CD4-positive, alpha-beta T cell treated with Interleukin-2 at 100 ng/mL for 4 hours (primary cell): ENCODE measurements around the gene MTF1.
"Not testable (repeated sequence)": the region's sequence is repeated elsewhere in the genome, so short reads cannot be mapped to it uniquely, and the experiment has no call there.

Experiments used
- DNase-seq: peaks from one replicate; pipeline ENCODE4 v3.0.0-alpha.2; 2020; ENCODE audit warnings: low spot score

The MTF1 gene

GRCh38 chr1:37859507-37860345 lies at the start of gene MTF1:
MTF1 (minus strand) TSS chr1:37859592; CDS start chr1:37857658, 1,934 bp downstream.
- peak; percentile 97 for DNase-seq

DNA sequence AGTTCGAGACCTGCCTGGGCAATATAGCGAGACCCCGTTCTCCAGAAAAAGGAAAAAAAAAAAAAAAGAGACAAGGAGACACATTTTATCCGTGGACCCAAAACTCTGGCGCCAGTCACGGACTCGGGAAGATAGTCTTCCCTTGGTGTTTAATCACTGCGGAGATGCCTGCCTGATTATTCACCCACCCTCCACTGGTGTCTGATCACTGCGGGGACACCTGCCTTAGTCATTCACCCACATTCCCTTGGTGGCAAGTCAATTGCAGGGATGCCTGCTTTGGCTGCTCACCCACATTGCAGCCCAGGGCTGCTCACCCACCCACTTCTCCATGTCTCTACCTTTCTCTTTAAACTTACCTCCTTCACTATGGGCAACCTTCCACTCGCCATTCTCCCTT lies 49.1 kb upstream of the MTF1 start:
- not testable (repeated sequence) for DNase-seq

- DNase-seq = not testable (repeated sequence)
Observed at GRCh38 chr1:37907416-37908125, 48.2 kb upstream of the MTF1 start.

GRCh38 chr1:37906591-37906990 lies 47.2 kb upstream of the MTF1 start:
- DNase-seq = not testable (repeated sequence)

- no peak for DNase-seq
Observed at GRCh38 chr1:37905727-37906126, 46.3 kb upstream of the MTF1 start.

- not testable (repeated sequence) for DNase-seq
Observed at GRCh38 chr1:37903921-37904320, 44.5 kb upstream of the MTF1 start.

DNA sequence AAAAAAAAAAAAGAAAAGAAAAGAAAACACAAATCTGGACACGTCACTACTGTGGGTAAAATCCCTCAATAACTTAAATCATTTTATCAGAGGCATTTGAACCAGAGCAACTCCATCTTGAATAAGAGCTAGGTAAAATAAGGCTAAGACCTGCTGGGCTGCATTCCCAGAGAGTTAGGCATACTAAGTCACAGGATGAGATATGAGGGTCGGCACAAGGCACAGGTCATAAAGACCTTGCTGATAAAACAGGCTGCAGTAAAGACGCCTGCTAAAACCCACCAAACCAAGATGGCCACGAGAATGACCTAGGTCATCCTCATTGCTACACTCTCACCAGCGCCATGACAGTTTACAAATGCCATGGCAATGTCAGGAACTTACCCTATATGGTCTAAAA lies 43.6 kb upstream of the MTF1 start:
- no peak for DNase-seq

DNA sequence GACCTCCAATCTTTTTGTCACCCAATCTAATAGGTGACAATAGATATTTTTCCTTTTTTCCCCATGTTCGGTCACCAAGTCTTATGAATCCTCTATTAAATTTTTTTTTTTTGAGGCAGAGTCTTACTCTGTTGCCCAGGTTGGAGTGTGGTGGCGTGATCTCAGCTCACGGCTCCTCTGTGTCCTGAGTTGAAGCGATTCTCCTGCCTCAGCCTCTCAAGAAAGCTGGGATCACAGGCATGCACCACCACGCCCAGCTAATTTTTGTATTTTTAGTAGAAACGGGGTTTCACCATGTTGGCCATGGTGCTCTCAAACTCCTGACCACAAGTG lies 42.5 kb upstream of the MTF1 start:
- DNase-seq = no peak

DNA sequence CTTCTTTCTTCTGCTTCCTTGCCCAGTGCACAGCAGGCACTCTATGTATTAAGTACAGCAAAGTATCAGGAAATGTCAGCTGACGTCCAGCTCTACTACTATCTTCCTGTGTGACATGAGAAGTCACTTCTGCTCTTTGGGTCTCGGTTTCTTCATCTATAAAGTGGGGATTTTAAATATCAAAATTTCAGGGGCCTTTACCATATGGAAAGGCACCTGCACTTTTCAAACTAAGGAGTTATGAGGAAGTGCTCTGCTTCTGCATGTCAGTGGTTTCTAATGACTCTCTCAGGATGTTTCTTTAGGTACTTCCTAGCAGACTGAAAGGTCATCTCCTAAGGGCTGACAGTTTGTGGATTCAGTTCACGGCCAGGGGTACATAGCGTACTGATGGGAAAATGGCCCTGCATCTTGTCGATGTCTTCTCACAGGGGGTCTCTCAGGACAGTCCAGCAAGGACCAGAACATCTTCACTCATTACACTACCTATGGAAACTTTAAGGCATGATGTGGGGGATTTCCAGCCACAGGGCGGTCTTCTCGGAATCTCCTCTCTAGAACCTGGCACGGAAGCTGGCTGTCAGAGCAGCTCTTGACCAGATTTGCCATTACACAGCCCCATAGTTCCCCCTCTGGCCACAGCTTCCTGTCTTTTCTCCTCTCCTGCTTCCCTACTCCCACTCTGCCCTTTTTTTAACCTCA lies 42.0 kb upstream of the MTF1 start:
- no peak for DNase-seq

- not testable (repeated sequence) for DNase-seq
Observed at GRCh38 chr1:37897563-37897962, 38.2 kb upstream of the MTF1 start.

DNA sequence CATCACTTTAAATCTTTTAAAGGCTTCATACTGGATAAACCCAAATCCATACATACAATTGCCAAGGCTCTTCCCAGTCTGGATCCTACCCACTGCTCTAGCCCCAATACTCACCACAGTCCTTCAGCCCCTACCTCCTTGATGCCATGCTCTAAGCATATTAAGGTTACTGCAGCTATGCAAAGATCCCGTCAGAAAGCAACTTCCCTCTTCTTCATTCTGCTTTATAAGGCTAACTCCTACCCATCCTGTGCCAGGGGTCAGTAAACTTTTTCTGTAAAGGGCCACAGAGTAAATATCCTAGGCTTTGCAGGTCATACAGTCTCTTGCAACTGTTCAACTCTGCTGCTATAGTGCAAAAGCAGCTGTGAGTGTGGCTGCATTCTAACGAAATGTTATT lies 34.3 kb upstream of the MTF1 start:
- no peak for DNase-seq

DNA sequence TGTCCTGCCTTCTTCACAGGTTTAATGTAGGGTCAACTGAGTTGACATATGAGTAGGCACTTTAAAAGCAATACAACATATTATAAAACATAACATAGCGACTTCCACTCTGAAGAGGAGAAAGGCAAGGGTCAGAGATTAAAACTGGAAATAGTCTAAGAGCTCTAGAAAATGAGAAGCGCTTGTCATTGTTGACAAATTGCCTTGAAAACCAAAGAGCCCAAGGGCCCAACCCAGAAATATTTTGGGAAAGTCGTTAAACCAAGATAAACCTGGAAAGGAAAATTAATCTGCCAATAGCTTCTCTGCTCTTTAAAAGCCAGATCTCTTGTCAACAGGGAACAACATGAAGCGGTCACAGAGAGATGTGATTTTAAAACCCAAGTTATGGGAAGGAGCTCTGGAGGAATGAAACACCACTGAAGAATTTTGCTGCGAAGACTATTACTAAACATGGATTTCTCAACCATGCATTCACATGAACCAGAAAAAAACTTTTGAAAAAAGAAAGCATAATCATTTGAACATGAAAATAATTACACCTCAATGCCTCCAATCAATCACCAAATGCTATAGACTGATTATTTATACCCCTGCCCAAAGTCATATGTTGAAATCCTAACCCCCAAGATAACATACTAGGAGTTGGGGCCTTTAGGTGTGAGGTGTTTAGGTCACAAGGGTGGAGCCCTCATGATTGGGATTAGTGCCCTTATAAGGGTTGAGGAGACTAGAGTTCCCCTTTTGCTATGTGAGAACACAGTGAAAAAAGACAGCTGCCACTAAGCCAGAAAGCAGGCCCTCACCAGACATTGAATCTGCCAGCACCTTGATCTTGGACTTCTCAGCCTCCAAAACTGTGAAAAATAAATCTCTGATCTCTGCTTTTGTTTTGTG lies 33.0 kb upstream of the MTF1 start:
- no peak for DNase-seq

DNA sequence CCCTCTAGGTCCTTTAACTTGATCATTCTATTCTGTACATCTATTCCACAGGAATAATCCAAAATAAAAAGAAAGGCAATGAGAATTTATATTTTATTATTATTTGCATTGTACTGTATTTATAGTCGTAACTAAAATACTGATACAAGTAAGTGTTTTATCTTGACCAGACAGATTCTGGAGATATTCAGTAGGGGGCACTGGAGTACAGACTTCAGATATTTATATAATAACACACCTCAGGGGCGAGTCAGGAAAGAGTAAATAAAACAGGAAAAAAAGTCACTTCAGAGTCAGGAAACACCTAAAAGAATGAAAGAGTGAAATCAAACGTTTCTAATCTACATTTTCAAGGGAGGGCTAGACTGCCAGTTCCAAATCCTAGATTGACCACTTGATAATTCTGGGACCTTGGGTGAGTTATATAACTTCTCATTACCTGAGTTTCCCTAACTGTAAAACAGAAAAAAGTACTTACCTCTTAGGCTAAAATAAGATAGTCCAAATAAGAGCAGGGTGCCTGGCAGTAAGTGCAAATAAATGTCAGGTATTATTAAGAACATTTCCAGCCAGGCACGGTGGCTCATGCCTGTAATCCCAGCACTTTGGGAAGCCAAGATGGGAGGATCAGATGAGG lies 31.1 kb upstream of the MTF1 start:
- DNase-seq = peak; percentile 43

DNA sequence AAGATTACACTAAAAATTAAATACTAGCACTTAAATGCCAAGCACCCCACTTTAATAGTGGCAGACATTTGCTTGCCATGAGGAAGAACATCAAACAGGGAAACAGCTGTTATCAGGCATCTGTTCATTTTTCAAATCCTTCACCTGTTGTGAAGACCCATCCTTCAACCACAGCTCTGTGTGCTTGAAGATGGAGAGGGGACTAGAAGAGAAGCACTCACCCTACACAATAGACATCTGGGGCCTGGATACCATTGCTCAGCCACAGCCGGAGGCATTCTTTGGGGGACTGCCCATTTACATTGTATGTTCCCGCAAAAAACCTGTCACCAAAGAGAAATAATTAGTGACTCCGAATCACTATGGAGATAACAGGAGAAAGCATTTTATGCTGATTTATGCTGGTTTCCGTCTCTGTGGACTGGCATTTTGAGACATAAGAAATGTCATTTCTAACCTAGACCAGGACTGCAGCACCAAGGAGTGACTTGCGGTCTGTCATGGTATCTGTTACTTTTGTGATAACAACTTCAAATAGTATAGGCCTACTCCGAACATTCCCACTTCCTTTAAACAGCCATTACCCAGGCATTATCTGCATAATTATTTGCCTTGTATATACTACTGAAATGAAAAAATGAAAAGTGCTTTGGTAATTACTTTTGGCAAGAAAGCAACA lies 28.8 kb upstream of the MTF1 start:
- no peak for DNase-seq

GRCh38 chr1:37884145-37884544 lies 24.8 kb upstream of the MTF1 start:
- no peak for DNase-seq

DNA sequence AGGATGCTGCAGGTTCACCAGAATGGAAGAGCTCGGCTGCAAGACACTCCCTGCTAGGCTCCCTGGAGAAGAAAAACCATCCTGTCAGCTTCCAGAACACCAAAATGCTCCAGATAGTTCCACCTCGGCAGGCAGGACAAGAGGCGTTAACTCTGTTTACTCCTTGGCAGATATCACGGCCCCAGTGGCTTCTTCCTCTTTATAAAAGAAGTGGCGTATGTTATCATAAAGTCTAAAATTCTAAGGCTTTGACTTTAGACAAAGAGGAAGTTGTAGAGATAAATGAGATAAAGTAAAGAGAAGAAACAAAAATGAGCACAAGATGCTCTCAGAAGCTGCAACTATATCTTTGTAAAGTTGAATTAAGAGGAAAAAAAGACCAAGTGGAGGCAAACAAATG lies 24.3 kb upstream of the MTF1 start:
- no peak for DNase-seq

DNA sequence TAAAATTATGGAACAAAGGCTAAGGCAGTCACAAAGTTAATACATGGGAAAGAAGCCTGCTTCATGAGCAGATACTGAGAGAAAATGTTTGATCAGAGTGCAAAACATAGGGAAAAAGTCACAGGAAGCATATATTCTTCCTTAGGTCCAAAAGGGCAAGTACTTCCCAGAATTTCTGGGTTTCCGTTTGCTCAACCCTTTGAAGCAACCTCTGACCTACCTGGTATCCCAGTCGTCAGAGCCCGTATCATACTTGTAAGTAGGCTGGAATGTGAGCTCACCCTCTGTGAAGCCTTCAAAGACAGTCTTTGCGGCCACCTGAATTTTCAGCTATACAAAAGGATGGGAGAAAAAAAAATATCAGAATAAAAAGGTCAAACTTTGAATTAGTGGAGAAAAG lies 20.5 kb upstream of the MTF1 start:
- DNase-seq = no peak

- no peak for DNase-seq
Observed at GRCh38 chr1:37878071-37878470, 18.7 kb upstream of the MTF1 start.

GRCh38 chr1:37875833-37876232 lies 16.4 kb upstream of the MTF1 start:
- no peak for DNase-seq

GRCh38 chr1:37872692-37873091 lies 13.3 kb upstream of the MTF1 start:
- no peak for DNase-seq

DNA sequence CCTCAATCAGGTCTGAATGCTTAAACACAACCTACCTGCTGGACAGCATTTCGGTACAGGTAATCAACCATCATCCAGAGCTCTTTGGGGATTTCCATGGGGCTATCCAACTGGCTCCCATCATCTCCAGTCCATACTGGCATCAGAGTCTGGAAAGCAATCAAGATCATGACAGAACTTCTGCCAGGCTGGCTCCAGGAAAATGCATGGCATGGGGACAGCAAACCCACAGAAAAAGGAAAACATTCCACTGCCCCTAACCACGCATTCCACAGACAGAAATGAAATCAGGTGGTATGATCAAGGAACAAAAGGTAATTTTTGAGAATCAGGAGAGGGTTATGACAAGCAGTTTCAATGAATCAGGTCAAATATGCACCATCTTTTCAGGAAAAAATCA lies 9.1 kb upstream of the MTF1 start:
- no peak for DNase-seq
